ENCODE data around the gene HCN2.

DNA sequence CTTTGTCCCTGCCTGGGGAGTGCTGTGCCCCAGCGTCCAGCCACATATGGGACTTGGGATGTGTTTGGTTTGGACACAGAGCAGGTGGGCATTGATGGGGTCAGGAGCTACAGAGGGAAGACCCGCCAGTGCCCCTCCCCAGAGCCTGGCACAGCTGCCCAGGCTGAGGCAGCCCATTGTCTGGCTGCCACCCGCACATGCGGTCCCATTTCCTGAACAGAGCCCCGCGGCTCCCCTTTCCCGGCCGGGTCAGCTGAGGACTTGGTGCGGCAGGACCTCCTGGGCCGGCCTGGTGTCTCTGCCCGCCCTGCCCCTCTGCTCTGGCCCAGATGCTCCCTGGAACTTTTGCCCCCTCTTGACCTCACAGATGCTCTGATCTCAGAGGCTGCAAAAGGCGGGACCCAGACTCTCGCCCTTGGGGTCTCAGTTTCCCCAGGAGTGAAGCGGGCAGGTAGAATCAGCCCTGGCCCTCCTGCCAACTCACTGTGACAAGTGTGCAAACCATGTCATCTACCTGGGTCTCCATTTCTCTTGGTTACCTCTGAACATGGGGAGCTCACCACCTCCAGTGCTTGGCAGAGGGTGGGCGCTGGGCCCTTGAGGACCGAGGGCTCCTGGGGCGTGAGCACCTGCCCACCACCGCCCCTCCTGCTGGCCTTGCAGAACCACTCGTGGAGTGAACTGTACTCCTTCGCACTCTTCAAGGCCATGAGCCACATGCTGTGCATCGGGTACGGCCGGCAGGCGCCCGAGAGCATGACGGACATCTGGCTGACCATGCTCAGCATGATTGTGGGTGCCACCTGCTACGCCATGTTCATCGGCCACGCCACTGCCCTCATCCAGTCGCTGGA, 17.8 kb downstream of the HCN2 start:
- TF ChIP-seq, protein P1, sequence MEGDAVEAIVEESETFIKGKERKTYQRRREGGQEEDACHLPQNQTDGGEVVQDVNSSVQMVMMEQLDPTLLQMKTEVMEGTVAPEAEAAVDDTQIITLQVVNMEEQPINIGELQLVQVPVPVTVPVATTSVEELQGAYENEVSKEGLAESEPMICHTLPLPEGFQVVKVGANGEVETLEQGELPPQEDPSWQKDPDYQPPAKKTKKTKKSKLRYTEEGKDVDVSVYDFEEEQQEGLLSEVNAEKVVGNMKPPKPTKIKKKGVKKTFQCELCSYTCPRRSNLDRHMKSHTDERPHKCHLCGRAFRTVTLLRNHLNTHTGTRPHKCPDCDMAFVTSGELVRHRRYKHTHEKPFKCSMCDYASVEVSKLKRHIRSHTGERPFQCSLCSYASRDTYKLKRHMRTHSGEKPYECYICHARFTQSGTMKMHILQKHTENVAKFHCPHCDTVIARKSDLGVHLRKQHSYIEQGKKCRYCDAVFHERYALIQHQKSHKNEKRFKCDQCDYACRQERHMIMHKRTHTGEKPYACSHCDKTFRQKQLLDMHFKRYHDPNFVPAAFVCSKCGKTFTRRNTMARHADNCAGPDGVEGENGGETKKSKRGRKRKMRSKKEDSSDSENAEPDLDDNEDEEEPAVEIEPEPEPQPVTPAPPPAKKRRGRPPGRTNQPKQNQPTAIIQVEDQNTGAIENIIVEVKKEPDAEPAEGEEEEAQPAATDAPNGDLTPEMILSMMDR (conservative IDR thresholded peaks at IDR 0.05; ENCODE audit: low read depth, low read length) = no peak
- no peak for TF ChIP-seq EZH2 (IDR thresholded peaks at IDR 0.05; ENCODE audit: low read length, unreplicated experiment)
